ENCODE data around the gene ZNF354C.

ZNF354C gene

GRCh38 chr5:179129607-179130071 lies 69.5 kb downstream of the ZNF354C start:
- no peak for DNase-seq

GRCh38 chr5:179130101-179130681 lies 70.0 kb downstream of the ZNF354C start:
- no peak for DNase-seq

DNA sequence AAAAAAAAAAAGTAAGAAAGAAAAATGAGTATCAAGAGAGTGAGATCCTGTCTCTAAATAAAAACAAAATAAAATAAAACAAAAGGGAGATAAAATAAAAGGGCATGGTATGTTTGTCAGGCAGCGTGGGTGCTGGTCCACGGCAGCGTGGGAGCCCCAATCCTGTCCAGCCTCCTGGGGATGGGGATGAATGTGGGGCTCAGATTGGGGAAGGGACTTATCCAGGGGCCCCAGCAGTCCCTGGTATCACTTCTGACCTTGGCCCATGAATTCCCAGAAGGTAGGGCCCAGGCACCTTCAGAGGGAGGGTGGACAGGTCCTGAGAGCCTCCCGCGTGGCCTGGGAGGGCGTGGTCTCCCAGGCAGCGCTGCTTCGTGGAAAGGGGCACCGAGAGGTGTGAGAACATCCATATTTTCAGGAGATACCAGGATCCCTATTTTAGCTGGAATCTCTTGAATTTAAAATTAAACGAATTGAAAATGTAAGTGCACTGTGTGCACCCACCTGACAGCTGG lies 71.2 kb downstream of the ZNF354C start:
- no peak for DNase-seq

DNA sequence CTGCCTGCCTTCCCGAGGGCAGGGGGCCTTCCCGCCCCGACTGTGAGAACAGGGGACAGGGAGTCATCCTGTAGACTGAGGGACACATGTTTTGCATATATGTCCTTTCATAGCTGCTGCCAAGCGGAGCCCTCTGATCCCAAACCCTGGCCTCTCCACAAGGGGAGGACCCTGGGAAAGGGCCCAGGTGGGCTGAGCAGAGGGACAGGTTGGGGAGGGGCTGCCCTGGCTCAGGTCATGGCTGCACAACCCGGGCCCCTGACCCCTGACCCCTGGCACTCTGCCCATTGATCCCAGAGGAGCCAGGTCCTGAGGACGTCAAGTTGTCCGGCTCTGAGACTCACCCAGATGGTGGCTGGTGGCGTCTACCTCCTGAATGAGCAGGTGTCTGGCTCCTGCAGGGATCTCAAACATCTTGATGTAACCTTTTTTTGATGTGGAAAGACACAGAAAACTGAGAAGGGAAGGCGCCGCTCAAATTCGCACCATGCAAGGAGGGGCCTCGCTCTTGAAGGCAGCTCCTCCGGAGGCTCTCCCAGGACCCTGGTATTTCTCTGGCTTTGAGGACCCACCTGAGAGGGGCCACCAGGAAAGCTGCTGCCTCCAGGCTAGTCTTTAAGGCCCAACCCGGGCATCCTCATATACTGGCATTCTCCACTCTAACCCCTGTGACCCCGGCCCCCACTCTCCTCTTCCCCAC lies 71.9 kb downstream of the ZNF354C start:
- no peak for DNase-seq

DNA sequence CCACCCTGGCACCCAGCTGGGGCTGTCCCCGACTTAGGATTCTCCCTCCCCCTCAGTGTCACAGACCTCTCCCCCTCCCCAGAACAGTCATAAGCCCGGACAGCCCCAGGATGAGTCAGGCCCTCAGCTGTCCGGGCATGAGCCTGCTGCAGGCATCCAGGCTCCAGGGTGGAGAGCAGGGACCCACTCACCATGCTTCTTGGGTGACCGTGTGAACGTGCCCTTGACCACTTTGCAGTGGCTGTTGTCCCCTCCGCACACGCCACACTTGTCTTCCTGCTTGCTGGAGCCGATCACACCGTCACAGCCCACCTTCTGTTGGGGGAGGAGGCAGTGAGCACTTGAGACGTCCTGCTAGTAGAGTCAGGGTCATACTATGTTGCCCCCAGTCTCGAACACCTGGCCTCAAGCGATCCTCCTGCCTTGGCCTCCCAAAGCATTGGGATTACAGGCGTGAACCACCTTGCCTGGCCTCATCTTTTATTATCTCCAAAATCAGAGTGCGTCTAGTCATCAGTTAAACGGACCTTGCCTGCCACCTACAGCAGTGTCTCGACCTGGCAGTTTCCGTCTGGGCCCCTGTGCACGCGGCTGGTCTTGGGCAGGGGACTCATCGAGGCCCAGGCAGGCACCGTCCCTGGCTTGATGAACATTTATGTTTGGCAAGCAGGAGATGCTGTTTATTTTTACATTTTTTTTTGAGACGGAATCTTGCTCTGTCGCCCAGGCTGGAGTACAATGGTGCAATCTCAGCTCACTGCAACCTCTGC lies 72.6 kb downstream of the ZNF354C start:
- DNase-seq: no peak

Data from fibroblast of upper back skin (primary cell).